ENCODE measurements around the gene PARD3.

The PARD3 gene

DNA sequence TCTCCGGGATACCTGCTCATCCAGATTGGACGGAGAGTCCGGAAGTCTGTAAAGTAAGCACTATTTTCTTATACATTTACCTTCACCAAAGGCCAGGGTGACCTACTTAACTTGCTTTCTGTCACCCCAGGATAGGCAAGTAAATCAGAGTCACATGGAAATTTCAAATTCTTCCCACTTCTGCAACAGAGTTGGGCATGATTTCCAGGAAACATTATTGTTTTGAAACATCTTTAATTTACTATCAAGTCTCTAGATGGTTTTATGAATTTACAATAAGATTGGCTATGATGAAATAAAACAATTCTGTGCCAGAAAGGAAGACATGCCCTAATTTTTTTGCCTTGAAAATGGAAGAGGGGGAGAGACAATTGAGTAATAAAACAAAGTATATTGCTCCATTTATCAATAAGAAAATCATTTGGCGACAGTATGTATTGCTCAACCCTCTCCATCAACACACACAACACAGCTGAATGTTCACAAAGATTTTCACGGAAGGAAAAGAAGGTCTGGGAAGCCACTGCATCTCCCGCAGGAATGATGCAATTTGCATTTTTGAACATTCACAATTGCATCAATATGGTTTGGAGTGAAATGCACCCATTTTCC is 702.8 kb downstream of the PARD3 start:
- no peaks in the 10 kb centered on the region for H3K9me2 ChIP-seq (replicated peaks; ENCODE audit: low read depth, low read length)
- no peaks in the 10 kb centered on the region for H3K79me2 ChIP-seq (ENCODE audit: insufficient read depth, low read length)

GRCh38 chr10:34111179-34111578 is 703.9 kb downstream of the PARD3 start:
- peaks cover 9% of the 10 kb centered on the region for H3K4me1 ChIP-seq (ENCODE audit: insufficient read depth, low read length, poor library complexity, severe bottlenecking)
- no peak overlapping the region for H2AFZ ChIP-seq (ENCODE audit: low read length)
- H3K36me3 ChIP-seq (ENCODE audit: insufficient read depth, low read length): no peaks in the 10 kb centered on the region
- TF ChIP-seq EZH2phosphoT487 (IDR thresholded peaks at IDR 0.05; ENCODE audit: borderline replicate concordance): no peak
- TF ChIP-seq, protein P1, sequence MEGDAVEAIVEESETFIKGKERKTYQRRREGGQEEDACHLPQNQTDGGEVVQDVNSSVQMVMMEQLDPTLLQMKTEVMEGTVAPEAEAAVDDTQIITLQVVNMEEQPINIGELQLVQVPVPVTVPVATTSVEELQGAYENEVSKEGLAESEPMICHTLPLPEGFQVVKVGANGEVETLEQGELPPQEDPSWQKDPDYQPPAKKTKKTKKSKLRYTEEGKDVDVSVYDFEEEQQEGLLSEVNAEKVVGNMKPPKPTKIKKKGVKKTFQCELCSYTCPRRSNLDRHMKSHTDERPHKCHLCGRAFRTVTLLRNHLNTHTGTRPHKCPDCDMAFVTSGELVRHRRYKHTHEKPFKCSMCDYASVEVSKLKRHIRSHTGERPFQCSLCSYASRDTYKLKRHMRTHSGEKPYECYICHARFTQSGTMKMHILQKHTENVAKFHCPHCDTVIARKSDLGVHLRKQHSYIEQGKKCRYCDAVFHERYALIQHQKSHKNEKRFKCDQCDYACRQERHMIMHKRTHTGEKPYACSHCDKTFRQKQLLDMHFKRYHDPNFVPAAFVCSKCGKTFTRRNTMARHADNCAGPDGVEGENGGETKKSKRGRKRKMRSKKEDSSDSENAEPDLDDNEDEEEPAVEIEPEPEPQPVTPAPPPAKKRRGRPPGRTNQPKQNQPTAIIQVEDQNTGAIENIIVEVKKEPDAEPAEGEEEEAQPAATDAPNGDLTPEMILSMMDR (conservative IDR thresholded peaks at IDR 0.05; ENCODE audit: low read length): no peak
- no peaks in the 10 kb centered on the region for H3F3A ChIP-seq (ENCODE audit: low read depth)
- H3K4me3 ChIP-seq (ENCODE audit: low read length, poor library complexity, severe bottlenecking): no peak overlapping the region
- H3K9ac ChIP-seq (ENCODE audit: low read depth, low read length, poor library complexity, severe bottlenecking): no peak overlapping the region
- no peaks in the 10 kb centered on the region for H3K79me2 ChIP-seq (ENCODE audit: insufficient read depth, low read length)
- no peaks in the 10 kb centered on the region for H4K20me1 ChIP-seq (ENCODE audit: insufficient read depth, low read length, poor library complexity, severe bottlenecking)
- no peaks in the 10 kb centered on the region for H3K27me3 ChIP-seq (ENCODE audit: insufficient read depth, low read length, poor library complexity, severe bottlenecking)
- H3K9me2 ChIP-seq (replicated peaks; ENCODE audit: low read depth, low read length): no peaks in the 10 kb centered on the region
- no peak overlapping the region for H3K4me2 ChIP-seq (ENCODE audit: low read depth, low read length, poor library complexity, severe bottlenecking)
- no peaks in the 10 kb centered on the region for H3K9me3 ChIP-seq (ENCODE audit: insufficient read depth, low read depth, low read length)

More for the DNA sequence above, 702.8 kb downstream of the PARD3 start:
- Histone ChIP-seq H3K9me3 (ENCODE audit: insufficient read depth, low read depth, low read length) (no peaks in the 10 kb centered on the region), H4K20me1 (ENCODE audit: insufficient read depth, low read length, poor library complexity, severe bottlenecking) (no peaks in the 10 kb centered on the region), H3K4me3 (ENCODE audit: low read length, poor library complexity, severe bottlenecking) (no peak overlapping the region), H3K36me3 (ENCODE audit: insufficient read depth, low read length) (no peaks in the 10 kb centered on the region), H3K9ac (ENCODE audit: low read depth, low read length, poor library complexity, severe bottlenecking) (no peak overlapping the region), H3F3A (ENCODE audit: low read depth) (no peaks in the 10 kb centered on the region), H2AFZ (ENCODE audit: low read length) (no peak overlapping the region), H3K4me1 (ENCODE audit: insufficient read depth, low read length, poor library complexity, severe bottlenecking) (peaks cover 9% of the 10 kb centered on the region), H3K4me2 (ENCODE audit: low read depth, low read length, poor library complexity, severe bottlenecking) (no peak overlapping the region), H3K27me3 (ENCODE audit: insufficient read depth, low read length, poor library complexity, severe bottlenecking) (no peaks in the 10 kb centered on the region)
- TF ChIP-seq, protein P1 (conservative IDR thresholded peaks at IDR 0.05; ENCODE audit: low read length): no peak
- no peak for TF ChIP-seq EZH2phosphoT487 (IDR thresholded peaks at IDR 0.05; ENCODE audit: borderline replicate concordance)

DNA sequence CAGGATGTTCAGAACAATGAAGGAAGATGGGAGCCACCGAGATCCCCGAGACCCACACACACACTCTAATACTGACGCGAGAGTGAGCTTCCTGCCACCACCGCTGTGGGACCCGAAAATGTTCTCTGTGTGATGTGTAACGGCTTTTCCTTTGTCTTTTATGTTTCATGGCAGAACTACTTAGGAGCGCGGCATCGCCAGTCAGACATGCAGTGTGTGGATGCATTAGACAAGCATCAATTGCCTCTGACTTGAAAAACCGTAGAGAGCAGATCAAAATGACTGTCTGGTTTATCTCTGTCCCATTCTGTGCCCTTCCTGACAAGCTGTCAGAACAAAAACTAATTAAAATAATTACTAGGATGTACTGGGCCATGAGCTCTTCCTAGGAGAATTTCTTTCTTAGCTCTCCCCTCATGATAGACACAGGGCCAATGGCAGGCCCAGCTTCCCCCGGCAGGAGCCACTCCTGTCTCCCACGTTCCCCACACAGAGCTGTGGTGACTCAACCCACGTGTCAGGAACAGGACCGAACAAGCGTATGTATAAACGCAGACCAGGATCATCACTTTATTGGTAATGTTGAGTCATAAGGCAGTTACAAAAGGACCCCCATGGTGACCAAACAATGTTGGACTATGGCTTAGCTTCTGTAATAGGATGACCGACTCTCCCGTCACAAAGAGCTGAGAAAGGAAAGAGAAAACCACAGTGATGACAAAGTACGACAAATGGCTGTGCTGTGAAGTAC is 705.0 kb downstream of the PARD3 start:
- H3K27me3 ChIP-seq (ENCODE audit: insufficient read depth, low read length, poor library complexity, severe bottlenecking): no peaks in the 10 kb centered on the region
- no peaks in the 10 kb centered on the region for H4K20me1 ChIP-seq (ENCODE audit: insufficient read depth, low read length, poor library complexity, severe bottlenecking)
- H3K9me2 ChIP-seq (replicated peaks; ENCODE audit: low read depth, low read length): no peaks in the 10 kb centered on the region
- no peaks in the 10 kb centered on the region for H3K36me3 ChIP-seq (ENCODE audit: insufficient read depth, low read length)
- H3F3A ChIP-seq (ENCODE audit: low read depth): no peaks in the 10 kb centered on the region
- TF ChIP-seq, protein P1 (conservative IDR thresholded peaks at IDR 0.05; ENCODE audit: low read length): no peak
- TF ChIP-seq EZH2phosphoT487 (IDR thresholded peaks at IDR 0.05; ENCODE audit: borderline replicate concordance): no peak
- H3K9ac ChIP-seq (ENCODE audit: low read depth, low read length, poor library complexity, severe bottlenecking): no peak overlapping the region
- H2AFZ ChIP-seq (ENCODE audit: low read length): no peak overlapping the region
- no peaks in the 10 kb centered on the region for H3K79me2 ChIP-seq (ENCODE audit: insufficient read depth, low read length)
- peaks cover 11% of the 10 kb centered on the region for H3K4me1 ChIP-seq (ENCODE audit: insufficient read depth, low read length, poor library complexity, severe bottlenecking)
- no peak overlapping the region for H3K4me3 ChIP-seq (ENCODE audit: low read length, poor library complexity, severe bottlenecking)
- H3K9me3 ChIP-seq (ENCODE audit: insufficient read depth, low read depth, low read length): no peaks in the 10 kb centered on the region
- no peak overlapping the region for H3K4me2 ChIP-seq (ENCODE audit: low read depth, low read length, poor library complexity, severe bottlenecking)

Data from Loucy (cell line).